Activated naive CD8-positive, alpha-beta T cell treated with anti-CD3 and anti-CD28 coated beads for 36 hours (primary cell): ENCODE measurements around the gene MAD1L1. TPM values are rescaled to one million over a fixed set of nuclear protein-coding genes. Genes with fewer than 3 reads are reported as not detected.
A peak's percentile ranks its signal among the peaks of the same experiment; 100 is the strongest.

Experiments used
- DNase-seq: peaks from one replicate; pipeline ENCODE4 v3.0.0; 2021
- H3K27ac Mint-ChIP-seq: one replicate; pipeline ENCODE4 v1.8.0; 2022; ENCODE audit warnings: mild to moderate bottlenecking, moderate library complexity, mixed read lengths
- H3K27me3 Mint-ChIP-seq: one replicate; pipeline ENCODE4 v1.8.0; 2022; ENCODE audit warnings: mild to moderate bottlenecking, mixed read lengths
- H3K36me3 Mint-ChIP-seq: one replicate; pipeline ENCODE4 v1.8.0; 2021; ENCODE audit warnings: mild to moderate bottlenecking, mixed read lengths
- H3K4me1 Mint-ChIP-seq: one replicate; pipeline ENCODE4 v1.8.0; 2021; ENCODE audit warnings: mixed read lengths
- H3K4me3 Mint-ChIP-seq: one replicate; pipeline ENCODE4 v1.8.0; 2022; ENCODE audit warnings: mild to moderate bottlenecking, moderate library complexity, mixed read lengths
- H3K9me3 Mint-ChIP-seq: one replicate; pipeline ENCODE4 v1.8.0; 2022; ENCODE audit warnings: mixed read lengths
- total RNA-seq, 2 experiments: library from RNA; stranded (reverse); gene quantifications; one replicate each; pipeline ENCODE4 v1.2.3, GENCODE V29; 2021

Gene MAD1L1
- total RNA-seq, 2 experiments from 2014 or later, result 36.5 to 37.8 TPM

DNA sequence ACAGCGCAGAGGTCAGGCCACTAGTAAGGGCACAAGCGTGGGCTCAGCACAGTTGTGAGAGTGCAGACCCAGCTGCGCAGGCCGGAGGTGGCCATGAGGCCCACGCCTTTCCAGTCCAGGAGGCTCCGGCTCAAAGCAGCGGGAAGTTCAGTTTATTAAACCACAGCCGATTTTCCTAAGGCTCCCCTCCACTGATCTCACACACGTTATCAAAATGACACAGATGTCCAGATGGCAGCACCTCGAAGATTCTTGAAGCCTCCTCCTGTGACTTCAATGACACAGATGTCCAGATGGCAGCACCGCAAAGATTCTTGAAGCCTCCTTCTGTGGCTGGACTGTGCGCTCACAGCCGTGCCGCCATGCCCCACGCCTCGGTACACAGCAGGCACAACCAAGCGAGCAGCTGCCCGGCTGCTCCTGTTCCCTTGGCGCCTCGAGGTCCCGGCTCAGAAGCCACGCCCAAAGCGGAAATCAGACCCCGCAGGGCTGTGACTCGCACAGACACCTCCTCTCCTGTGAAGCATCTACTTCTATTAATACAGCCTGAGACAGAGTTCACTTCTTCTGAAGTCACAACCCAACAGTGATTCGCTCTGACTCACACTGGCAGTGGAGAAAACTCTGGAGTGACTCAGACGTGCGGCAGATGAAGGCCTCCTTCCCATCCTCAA, 122.7 kb downstream of the MAD1L1 start:
- DNase-seq, result peak; percentile 72
- Mint-ChIP-seq H3K4me3 (peak overlapping the region; percentile 25), H3K27ac (peak overlapping the region; percentile 58), H3K36me3 (peaks cover 11% of the 10 kb centered on the region), H3K4me1 (peaks cover 37% of the 10 kb centered on the region), H3K27me3 (no peaks in the 10 kb centered on the region), H3K9me3 (no peaks in the 10 kb centered on the region)

- Mint-ChIP-seq H3K4me3 (no peak overlapping the region), H3K27ac (no peak overlapping the region), H3K9me3 (no peaks in the 10 kb centered on the region), H3K4me1 (peaks cover 40% of the 10 kb centered on the region), H3K27me3 (no peaks in the 10 kb centered on the region), H3K36me3 (peaks cover 11% of the 10 kb centered on the region)
- no peak for DNase-seq
Observed at GRCh38 chr7:2109251-2109872, 123.4 kb downstream of the MAD1L1 start.

GRCh38 chr7:2108501-2109250, 124.1 kb downstream of the MAD1L1 start:
- H3K9me3 Mint-ChIP-seq, result no peaks in the 10 kb centered on the region

DNA sequence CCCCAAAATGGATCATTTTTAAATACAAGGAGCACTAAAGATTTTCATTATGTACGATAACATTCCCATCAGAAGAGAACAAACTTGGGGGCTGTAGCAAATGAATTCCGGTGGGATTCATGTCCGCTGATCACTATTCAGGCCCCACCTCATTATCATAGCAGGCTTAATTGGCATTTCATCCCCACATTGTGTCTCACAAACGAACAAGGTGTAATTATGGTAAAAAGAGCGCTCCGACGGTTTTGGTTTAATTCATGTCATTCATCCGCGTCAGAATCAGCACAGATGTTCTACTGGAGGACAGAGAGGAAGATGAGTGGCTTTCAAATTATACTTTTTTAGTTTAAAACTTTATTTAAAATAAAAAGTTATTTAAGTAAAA, 124.7 kb downstream of the MAD1L1 start:
- peaks cover 43% of the 10 kb centered on the region for H3K4me1 Mint-ChIP-seq
- H3K36me3 Mint-ChIP-seq, result peaks cover 6% of the 10 kb centered on the region
- H3K4me3 Mint-ChIP-seq, result no peak overlapping the region
- H3K27ac Mint-ChIP-seq, result no peak overlapping the region
- no peaks in the 10 kb centered on the region for H3K9me3 Mint-ChIP-seq
- no peaks in the 10 kb centered on the region for H3K27me3 Mint-ChIP-seq
- no peak for DNase-seq

More at GRCh38 chr7:2108501-2109250, 124.1 kb downstream of the MAD1L1 start:
- Mint-ChIP-seq H3K4me1 (peaks cover 43% of the 10 kb centered on the region), H3K36me3 (peaks cover 6% of the 10 kb centered on the region), H3K4me3 (no peak overlapping the region), H3K27me3 (no peaks in the 10 kb centered on the region), H3K27ac (no peak overlapping the region)
- no peak for DNase-seq

GRCh38 chr7:2107386-2108070, 125.2 kb downstream of the MAD1L1 start:
- no peaks in the 10 kb centered on the region for H3K9me3 Mint-ChIP-seq
- no peaks in the 10 kb centered on the region for H3K27me3 Mint-ChIP-seq
- no peak overlapping the region for H3K27ac Mint-ChIP-seq
- H3K36me3 Mint-ChIP-seq, result peaks cover 7% of the 10 kb centered on the region
- H3K4me1 Mint-ChIP-seq, result peaks cover 41% of the 10 kb centered on the region
- DNase-seq, result no peak
- H3K4me3 Mint-ChIP-seq, result no peak overlapping the region

GRCh38 chr7:2106924-2107323, 125.8 kb downstream of the MAD1L1 start:
- Mint-ChIP-seq H3K27me3 (no peaks in the 10 kb centered on the region), H3K4me3 (no peak overlapping the region), H3K27ac (no peak overlapping the region), H3K9me3 (no peaks in the 10 kb centered on the region), H3K4me1 (peaks cover 35% of the 10 kb centered on the region), H3K36me3 (peaks cover 11% of the 10 kb centered on the region)
- no peak for DNase-seq

DNA sequence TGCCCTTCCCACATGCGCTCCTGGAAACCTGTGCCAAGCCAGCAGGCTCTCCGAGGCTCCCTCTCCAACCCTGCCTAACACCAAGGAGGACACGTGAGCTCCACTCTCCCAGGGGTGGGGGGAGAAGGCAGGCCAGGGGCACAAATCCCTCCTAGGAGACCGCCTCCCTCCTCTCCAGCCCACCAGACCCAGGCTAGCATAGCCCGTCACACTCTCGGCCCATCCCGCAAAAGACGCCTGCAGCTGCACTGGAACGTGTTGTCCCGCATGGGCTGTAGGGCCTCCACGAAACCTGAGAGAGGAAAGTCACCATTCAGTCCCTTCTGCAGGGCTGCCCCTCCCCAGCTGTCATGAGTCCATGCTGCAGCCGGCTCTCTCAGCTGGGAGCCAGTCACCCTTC, 126.3 kb downstream of the MAD1L1 start:
- no peak overlapping the region for H3K4me3 Mint-ChIP-seq
- peaks cover 32% of the 10 kb centered on the region for H3K4me1 Mint-ChIP-seq
- H3K36me3 Mint-ChIP-seq, result peaks cover 11% of the 10 kb centered on the region
- H3K9me3 Mint-ChIP-seq, result no peaks in the 10 kb centered on the region
- DNase-seq, result no peak
- H3K27me3 Mint-ChIP-seq, result no peaks in the 10 kb centered on the region
- no peak overlapping the region for H3K27ac Mint-ChIP-seq

DNA sequence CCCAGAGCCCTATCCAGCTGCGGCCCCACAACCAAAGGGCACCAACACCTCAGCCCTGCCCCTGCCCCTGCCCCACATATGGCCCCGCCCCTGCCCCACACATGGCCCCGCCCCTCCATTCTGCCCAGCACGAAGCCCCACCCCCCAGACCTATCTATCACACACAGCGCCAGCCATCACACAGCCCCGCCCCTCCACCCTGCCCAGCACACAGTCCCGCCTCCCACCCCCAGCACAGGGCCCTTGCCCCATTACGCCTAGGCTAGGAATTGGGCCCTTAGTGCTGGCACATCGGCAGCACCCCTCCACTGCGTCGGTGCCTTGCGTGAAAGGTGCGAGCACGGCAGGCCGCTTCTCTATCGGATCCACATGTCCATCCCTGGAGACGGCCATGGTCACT, 126.8 kb downstream of the MAD1L1 start:
- no peak overlapping the region for H3K4me3 Mint-ChIP-seq
- H3K4me1 Mint-ChIP-seq, result peaks cover 28% of the 10 kb centered on the region
- peaks cover 11% of the 10 kb centered on the region for H3K36me3 Mint-ChIP-seq
- no peaks in the 10 kb centered on the region for H3K9me3 Mint-ChIP-seq
- no peak for DNase-seq
- H3K27me3 Mint-ChIP-seq, result no peaks in the 10 kb centered on the region
- no peak overlapping the region for H3K27ac Mint-ChIP-seq

DNA sequence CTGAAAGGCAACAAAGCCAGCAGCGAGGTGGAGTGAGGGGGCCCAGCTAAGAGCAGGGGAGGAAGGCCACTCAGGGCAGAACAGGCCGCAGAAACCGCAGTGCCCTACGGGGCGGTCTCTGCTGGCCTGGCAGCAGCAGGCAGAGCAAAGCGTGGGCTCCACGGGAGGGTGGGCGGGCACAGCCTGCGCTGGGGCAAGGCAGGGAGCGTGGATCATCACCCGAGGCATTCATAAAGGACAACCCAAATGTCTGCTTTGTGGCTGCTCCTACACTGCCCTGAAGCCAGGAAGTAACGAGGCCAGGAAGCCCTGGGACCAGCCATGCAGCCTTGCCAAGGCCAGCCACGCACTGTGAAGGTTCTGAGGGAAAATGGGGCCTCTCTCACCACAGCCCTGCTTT, 127.5 kb downstream of the MAD1L1 start:
- Mint-ChIP-seq H3K27ac (no peak overlapping the region), H3K9me3 (no peaks in the 10 kb centered on the region), H3K27me3 (no peaks in the 10 kb centered on the region), H3K4me3 (no peak overlapping the region), H3K36me3 (peaks cover 13% of the 10 kb centered on the region), H3K4me1 (peaks cover 28% of the 10 kb centered on the region)
- no peak for DNase-seq

DNA sequence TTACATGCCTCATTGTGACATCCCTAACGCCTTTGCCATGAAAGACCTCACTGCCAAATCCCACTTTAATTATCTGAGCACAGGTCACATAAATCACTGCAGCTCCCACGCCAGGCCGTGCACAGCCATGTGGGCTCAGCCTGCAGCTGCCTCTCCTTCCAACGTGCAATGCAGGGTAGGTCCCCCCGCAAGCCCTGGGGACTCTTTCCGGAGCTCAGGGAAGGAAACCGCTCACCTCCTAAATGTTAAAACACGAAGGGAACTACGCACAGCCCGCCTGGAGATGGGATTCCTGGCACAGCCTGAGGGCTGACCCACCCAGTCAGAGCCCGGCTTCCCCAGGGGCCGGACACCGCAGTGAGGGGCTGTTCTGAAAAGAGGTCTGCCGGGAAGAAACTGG, 128.0 kb downstream of the MAD1L1 start:
- peak overlapping the region; percentile 84 for H3K27ac Mint-ChIP-seq
- peaks cover 9% of the 10 kb centered on the region for H3K36me3 Mint-ChIP-seq
- no peaks in the 10 kb centered on the region for H3K27me3 Mint-ChIP-seq

DNA sequence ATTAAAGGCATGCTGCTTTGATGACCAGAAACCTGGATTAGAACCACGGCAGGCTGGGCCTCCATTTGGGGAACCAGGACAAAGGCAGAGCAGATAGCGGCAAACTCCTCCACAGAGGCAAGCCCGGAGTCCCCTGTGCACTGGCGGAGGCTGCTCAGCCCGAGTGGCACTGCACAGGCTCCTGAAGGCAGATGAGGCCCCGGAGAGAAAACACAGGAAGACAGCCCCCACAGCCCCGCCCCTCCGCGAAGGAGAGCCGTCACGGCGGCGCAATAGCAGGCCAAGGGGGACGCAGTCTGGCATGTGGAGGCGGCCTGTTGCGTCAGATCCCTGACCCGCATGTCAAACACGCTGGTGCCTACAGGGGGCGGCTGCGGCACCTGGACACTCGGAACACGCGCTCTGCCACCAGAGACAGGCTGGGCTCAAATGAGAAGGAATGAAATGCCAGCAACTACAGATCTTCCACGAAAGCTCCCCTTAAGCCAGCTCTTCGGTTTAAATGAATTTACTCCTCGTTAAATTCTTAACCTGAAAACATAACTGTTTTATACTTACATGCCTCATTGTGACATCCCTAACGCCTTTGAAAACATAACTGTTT, 128.5 kb downstream of the MAD1L1 start:
- peaks cover 31% of the 10 kb centered on the region for H3K4me1 Mint-ChIP-seq
- peak; percentile 90 for DNase-seq
- H3K27me3 Mint-ChIP-seq, result no peaks in the 10 kb centered on the region
- peak overlapping the region; percentile 84 for H3K27ac Mint-ChIP-seq
- H3K9me3 Mint-ChIP-seq, result no peaks in the 10 kb centered on the region
- peak overlapping the region; percentile 54 for H3K4me3 Mint-ChIP-seq
- peaks cover 8% of the 10 kb centered on the region for H3K36me3 Mint-ChIP-seq

More for the DNA sequence above, 128.0 kb downstream of the MAD1L1 start:
- Mint-ChIP-seq H3K4me3 (no peak overlapping the region), H3K4me1 (peaks cover 28% of the 10 kb centered on the region), H3K9me3 (no peaks in the 10 kb centered on the region)
- no peak for DNase-seq

DNA sequence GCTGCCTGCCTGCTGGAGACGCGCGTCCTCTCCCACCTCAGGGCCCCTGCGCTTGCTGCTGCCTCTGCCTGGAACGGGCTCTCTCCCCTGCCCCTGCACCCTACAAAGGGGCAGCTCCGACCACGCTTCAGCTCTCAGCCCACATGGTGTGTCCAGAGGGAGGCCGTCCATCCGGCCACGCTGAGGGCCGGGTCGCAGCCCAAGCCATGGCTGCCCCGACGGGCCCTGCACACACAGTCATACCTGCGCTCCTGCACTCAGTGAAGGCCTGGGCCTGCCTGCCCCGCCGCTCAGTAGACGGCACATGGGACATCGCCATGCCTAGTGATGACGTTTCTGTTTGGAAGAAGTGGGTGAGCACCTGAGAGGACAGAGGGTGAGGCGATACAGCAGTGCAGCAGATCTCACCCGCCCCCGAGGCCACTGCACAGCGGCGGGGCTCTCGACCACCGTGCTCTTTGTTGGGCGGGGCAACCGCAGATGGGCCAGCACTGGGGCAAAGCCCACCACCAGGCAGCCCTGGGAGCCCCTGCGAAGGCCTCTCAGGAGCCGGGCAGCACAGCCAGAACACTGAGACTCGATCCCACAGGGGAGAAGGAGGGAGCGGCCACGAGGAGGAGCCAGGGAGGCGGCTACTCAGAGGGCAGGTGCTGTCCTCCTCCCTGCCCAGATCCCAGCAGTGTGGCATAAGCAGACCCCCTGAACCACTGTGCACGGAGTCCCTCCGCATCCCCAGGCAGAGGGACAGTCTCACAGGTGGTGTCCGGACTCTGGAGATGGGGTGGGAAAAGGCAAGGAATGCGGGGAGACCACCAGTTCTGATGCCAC, 129.5 kb downstream of the MAD1L1 start:
- Mint-ChIP-seq H3K27me3 (no peaks in the 10 kb centered on the region), H3K36me3 (peaks cover 8% of the 10 kb centered on the region), H3K4me1 (peaks cover 40% of the 10 kb centered on the region), H3K4me3 (no peak overlapping the region), H3K9me3 (no peaks in the 10 kb centered on the region), H3K27ac (peak overlapping the region; percentile 84)
- DNase-seq, result no peak

GRCh38 chr7:2102375-2102723, 130.4 kb downstream of the MAD1L1 start:
- peak overlapping the region; percentile 13 for H3K27ac Mint-ChIP-seq
- H3K4me1 Mint-ChIP-seq, result peaks cover 47% of the 10 kb centered on the region
- H3K36me3 Mint-ChIP-seq, result peaks cover 8% of the 10 kb centered on the region
- H3K27me3 Mint-ChIP-seq, result no peaks in the 10 kb centered on the region
- DNase-seq, result no peak
- H3K9me3 Mint-ChIP-seq, result no peaks in the 10 kb centered on the region
- no peak overlapping the region for H3K4me3 Mint-ChIP-seq
